Measurements from ENCODE around the gene COX7B2.

DNA sequence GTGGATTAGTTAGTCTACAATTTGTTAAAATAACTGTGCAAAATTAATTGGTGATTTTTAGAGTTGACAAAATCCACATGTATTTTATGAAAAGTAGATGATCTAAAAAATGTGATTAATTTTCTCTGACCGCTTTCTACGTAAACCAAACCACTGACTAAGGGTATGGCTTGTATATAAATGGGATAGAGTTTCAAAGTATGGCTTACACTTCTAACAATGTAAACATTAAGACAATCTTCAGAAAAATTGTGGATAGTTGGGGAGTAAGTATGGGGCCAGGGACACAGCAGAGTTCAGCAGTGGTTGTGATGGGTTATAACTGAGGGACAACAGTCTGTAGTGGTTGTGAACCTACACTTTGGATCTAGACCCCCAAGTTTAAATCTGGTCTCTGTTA lies 44.5 kb upstream of the COX7B2 start:
- TF ChIP-seq POLR2A (IDR thresholded peaks at IDR 0.05; ENCODE audit: low read depth, low read length): no peak
- no peak for TF ChIP-seq TAF1 (IDR thresholded peaks at IDR 0.05; ENCODE audit: low read depth, low read length)
- no peak for TF ChIP-seq POLR2AphosphoS5 (IDR thresholded peaks at IDR 0.05; ENCODE audit: low read depth, low read length)
- TF ChIP-seq SPI1 (IDR thresholded peaks at IDR 0.05; ENCODE audit: low read depth, low read length): no peak
- no peak for TF ChIP-seq PAX5 (IDR thresholded peaks at IDR 0.05; ENCODE audit: insufficient read depth, low read length, severe bottlenecking)
- TF ChIP-seq POU2F2 (IDR thresholded peaks at IDR 0.05; ENCODE audit: low read depth, low read length): no peak
